SK-N-SH treated with all-trans-retinoic acid at 6 μM for 48 hours (cell line): Measurements from ENCODE around the gene C3.

Source experiments
- ATAC-seq: fragments of 200-7000 bp; cut with Tn5 transposase; 3 replicates; pipeline ENCODE4 v1.9.1; 2020; ENCODE audit warnings: mild to moderate bottlenecking, moderate library complexity
- ARNTL ChIP-seq: fragments of 450-650 bp; formaldehyde crosslinking; IDR thresholded peaks from 2 replicates; pipeline ENCODE4 v1.5.0; 2020; ENCODE audit warnings: low read depth, mild to moderate bottlenecking, moderate library complexity, borderline replicate concordance
- BACH2 ChIP-seq: fragments of 250-450 bp; sonication (Bioruptor Pico); IDR thresholded peaks from 2 replicates; pipeline ENCODE4 v1.9.0; 2021; ENCODE audit warnings: mild to moderate bottlenecking, borderline replicate concordance
- CSDC2 ChIP-seq: fragments of 250-450 bp; sonication (Bioruptor Pico); IDR thresholded peaks from 2 replicates; pipeline ENCODE4 v1.5.0; 2020; ENCODE audit warnings: mild to moderate bottlenecking, moderate library complexity
- ESRRG ChIP-seq: fragments of 250-450 bp; sonication (Bioruptor Pico); IDR thresholded peaks from 2 replicates; pipeline ENCODE4 v1.6.1; 2021; ENCODE audit warnings: mild to moderate bottlenecking
- ISL1 ChIP-seq: fragments of 250-450 bp; sonication (Bioruptor Pico); IDR thresholded peaks from 2 replicates; pipeline ENCODE4 v2.1.2; 2022; ENCODE audit warnings: mild to moderate bottlenecking, moderate library complexity
- OSR1 ChIP-seq: fragments of 250-450 bp; sonication (Bioruptor Pico); IDR thresholded peaks from 2 replicates; pipeline ENCODE4 v1.8.0; 2022; ENCODE audit warnings: moderate library complexity, mild to moderate bottlenecking, inconsistent platforms
- PPARA ChIP-seq: fragments of 250-450 bp; sonication (Bioruptor Pico); IDR thresholded peaks from 2 replicates; pipeline ENCODE4 v1.5.0; 2020; ENCODE audit warnings: mild to moderate bottlenecking, borderline replicate concordance
- RARB ChIP-seq: fragments of 250-450 bp; sonication (Bioruptor Pico); IDR thresholded peaks from 2 replicates; pipeline ENCODE4 v1.8.0; 2021; ENCODE audit warnings: mild to moderate bottlenecking, moderate library complexity
- SNAI2 ChIP-seq: fragments of 250-450 bp; sonication (Bioruptor Pico); IDR thresholded peaks from 2 replicates; pipeline ENCODE4 v1.5.0; 2020; ENCODE audit warnings: mild to moderate bottlenecking, moderate library complexity
- TCF4 ChIP-seq: fragments of 250-450 bp; sonication (Bioruptor Pico); IDR thresholded peaks from 2 replicates; pipeline ENCODE4 v1.8.0; 2021; ENCODE audit warnings: mild to moderate bottlenecking, moderate library complexity, borderline replicate concordance
- TOX ChIP-seq: fragments of 250-450 bp; sonication (Bioruptor Pico); IDR thresholded peaks from 2 replicates; pipeline ENCODE4 v1.8.0; 2021; ENCODE audit warnings: mild to moderate bottlenecking, moderate library complexity, borderline replicate concordance
- ZC3H10 ChIP-seq: fragments of 250-450 bp; sonication (Bioruptor Pico); IDR thresholded peaks from 2 replicates; pipeline ENCODE4 v1.5.1; 2021; ENCODE audit warnings: mild to moderate bottlenecking, moderate library complexity
- ZFP3 ChIP-seq: fragments of 250-450 bp; sonication (Bioruptor Pico); IDR thresholded peaks from 2 replicates; pipeline ENCODE4 v1.5.0; 2020; ENCODE audit warnings: mild to moderate bottlenecking, moderate library complexity
- ZFP30 ChIP-seq: fragments of 450-650 bp; formaldehyde crosslinking; IDR thresholded peaks from 2 replicates; pipeline ENCODE4 v1.5.0; 2022; ENCODE audit warnings: mild to moderate bottlenecking, moderate library complexity
- ZNF565 ChIP-seq: fragments of 450-650 bp; formaldehyde crosslinking; conservative IDR thresholded peaks from 2 replicates; pipeline ENCODE4 v1.5.0; 2020; ENCODE audit warnings: low read depth, mild to moderate bottlenecking, moderate library complexity
- TF ChIP-seq, protein P1 (sequence below): fragments of 250-450 bp; sonication (Bioruptor Pico); IDR thresholded peaks from 2 replicates; pipeline ENCODE4 v1.8.0; 2020; ENCODE audit warnings: mild to moderate bottlenecking, moderate library complexity, borderline replicate concordance
- TF ChIP-seq, protein P2 (sequence below): fragments of 250-450 bp; sonication (Bioruptor Pico); IDR thresholded peaks from 2 replicates; pipeline ENCODE4 v1.5.1; 2020; ENCODE audit warnings: low read depth, mild to moderate bottlenecking, moderate library complexity
- TF ChIP-seq, protein P3 (sequence below): fragments of 250-450 bp; sonication (Bioruptor Pico); IDR thresholded peaks from 2 replicates; pipeline ENCODE4 v1.8.0; 2021; ENCODE audit warnings: low read depth, mild to moderate bottlenecking, moderate library complexity, borderline replicate concordance
- TF ChIP-seq, protein P4 (sequence below): fragments of 250-450 bp; sonication (Bioruptor Pico); IDR thresholded peaks from 2 replicates; pipeline ENCODE4 v1.5.0; 2020; ENCODE audit warnings: mild to moderate bottlenecking, moderate library complexity

Gene C3

DNA sequence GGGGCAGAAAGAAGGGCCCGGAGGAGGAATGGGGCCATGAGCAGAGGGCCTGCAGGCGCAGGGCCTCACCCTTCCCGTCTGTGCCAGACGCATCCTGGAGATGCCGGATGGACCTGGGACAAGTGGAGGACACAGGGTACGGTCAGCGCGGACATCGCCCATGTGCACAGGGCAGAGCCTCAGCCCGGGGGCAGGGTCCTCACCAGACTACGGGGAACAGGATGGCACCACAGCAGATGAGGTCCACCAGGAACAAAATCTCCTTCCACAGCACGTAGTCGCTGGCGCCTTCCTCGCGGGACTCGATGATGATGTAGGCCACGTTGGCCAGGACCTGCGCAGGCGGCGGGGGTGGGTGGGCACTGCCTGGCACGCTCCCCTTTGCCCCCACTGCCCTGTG lies 11.4 kb upstream of the C3 start:
- TF ChIP-seq PPARA (CRISPR knock-in tag), result no peak
- no peak for TF ChIP-seq ZC3H10
- TF ChIP-seq CSDC2 (CRISPR knock-in tag), result no peak
- no peak for TF ChIP-seq ZFP30
- no peak for TF ChIP-seq BACH2 (CRISPR knock-in tag)
- no peak for TF ChIP-seq TCF4
- no peak for TF ChIP-seq ARNTL (CRISPR knock-in tag)
- no peak for TF ChIP-seq TOX (CRISPR knock-in tag)
- no peak for TF ChIP-seq RARB (CRISPR knock-in tag)
- TF ChIP-seq, protein P1, sequence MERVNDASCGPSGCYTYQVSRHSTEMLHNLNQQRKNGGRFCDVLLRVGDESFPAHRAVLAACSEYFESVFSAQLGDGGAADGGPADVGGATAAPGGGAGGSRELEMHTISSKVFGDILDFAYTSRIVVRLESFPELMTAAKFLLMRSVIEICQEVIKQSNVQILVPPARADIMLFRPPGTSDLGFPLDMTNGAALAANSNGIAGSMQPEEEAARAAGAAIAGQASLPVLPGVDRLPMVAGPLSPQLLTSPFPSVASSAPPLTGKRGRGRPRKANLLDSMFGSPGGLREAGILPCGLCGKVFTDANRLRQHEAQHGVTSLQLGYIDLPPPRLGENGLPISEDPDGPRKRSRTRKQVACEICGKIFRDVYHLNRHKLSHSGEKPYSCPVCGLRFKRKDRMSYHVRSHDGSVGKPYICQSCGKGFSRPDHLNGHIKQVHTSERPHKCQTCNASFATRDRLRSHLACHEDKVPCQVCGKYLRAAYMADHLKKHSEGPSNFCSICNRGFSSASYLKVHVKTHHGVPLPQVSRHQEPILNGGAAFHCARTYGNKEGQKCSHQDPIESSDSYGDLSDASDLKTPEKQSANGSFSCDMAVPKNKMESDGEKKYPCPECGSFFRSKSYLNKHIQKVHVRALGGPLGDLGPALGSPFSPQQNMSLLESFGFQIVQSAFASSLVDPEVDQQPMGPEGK, result no peak
- TF ChIP-seq, protein P2, sequence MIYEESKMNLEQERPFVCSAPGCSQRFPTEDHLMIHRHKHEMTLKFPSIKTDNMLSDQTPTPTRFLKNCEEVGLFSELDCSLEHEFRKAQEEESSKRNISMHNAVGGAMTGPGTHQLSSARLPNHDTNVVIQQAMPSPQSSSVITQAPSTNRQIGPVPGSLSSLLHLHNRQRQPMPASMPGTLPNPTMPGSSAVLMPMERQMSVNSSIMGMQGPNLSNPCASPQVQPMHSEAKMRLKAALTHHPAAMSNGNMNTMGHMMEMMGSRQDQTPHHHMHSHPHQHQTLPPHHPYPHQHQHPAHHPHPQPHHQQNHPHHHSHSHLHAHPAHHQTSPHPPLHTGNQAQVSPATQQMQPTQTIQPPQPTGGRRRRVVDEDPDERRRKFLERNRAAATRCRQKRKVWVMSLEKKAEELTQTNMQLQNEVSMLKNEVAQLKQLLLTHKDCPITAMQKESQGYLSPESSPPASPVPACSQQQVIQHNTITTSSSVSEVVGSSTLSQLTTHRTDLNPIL (CRISPR knock-in tag), result no peak
- TF ChIP-seq, protein P3, sequence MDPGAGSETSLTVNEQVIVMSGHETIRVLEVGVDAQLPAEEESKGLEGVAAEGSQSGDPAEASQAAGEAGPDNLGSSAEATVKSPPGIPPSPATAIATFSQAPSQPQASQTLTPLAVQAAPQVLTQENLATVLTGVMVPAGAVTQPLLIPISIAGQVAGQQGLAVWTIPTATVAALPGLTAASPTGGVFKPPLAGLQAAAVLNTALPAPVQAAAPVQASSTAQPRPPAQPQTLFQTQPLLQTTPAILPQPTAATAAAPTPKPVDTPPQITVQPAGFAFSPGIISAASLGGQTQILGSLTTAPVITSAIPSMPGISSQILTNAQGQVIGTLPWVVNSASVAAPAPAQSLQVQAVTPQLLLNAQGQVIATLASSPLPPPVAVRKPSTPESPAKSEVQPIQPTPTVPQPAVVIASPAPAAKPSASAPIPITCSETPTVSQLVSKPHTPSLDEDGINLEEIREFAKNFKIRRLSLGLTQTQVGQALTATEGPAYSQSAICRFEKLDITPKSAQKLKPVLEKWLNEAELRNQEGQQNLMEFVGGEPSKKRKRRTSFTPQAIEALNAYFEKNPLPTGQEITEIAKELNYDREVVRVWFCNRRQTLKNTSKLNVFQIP (CRISPR knock-in tag), result no peak
- TF ChIP-seq ESRRG (CRISPR knock-in tag), result no peak
- TF ChIP-seq, protein P4, sequence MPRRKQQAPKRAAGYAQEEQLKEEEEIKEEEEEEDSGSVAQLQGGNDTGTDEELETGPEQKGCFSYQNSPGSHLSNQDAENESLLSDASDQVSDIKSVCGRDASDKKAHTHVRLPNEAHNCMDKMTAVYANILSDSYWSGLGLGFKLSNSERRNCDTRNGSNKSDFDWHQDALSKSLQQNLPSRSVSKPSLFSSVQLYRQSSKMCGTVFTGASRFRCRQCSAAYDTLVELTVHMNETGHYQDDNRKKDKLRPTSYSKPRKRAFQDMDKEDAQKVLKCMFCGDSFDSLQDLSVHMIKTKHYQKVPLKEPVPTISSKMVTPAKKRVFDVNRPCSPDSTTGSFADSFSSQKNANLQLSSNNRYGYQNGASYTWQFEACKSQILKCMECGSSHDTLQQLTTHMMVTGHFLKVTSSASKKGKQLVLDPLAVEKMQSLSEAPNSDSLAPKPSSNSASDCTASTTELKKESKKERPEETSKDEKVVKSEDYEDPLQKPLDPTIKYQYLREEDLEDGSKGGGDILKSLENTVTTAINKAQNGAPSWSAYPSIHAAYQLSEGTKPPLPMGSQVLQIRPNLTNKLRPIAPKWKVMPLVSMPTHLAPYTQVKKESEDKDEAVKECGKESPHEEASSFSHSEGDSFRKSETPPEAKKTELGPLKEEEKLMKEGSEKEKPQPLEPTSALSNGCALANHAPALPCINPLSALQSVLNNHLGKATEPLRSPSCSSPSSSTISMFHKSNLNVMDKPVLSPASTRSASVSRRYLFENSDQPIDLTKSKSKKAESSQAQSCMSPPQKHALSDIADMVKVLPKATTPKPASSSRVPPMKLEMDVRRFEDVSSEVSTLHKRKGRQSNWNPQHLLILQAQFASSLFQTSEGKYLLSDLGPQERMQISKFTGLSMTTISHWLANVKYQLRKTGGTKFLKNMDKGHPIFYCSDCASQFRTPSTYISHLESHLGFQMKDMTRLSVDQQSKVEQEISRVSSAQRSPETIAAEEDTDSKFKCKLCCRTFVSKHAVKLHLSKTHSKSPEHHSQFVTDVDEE (CRISPR knock-in tag), result no peak
- TF ChIP-seq OSR1 (CRISPR knock-in tag), result no peak
- TF ChIP-seq ZNF565 (CRISPR knock-in tag), result no peak
- TF ChIP-seq SNAI2 (CRISPR knock-in tag), result no peak
- no peak for ATAC-seq

GRCh38 chr19:6730941-6731670 lies 10.7 kb upstream of the C3 start:
- TF ChIP-seq RARB (CRISPR knock-in tag) (no peak), ZC3H10 (no peak), ZFP30 (no peak), CSDC2 (CRISPR knock-in tag) (no peak), ZFP3 (CRISPR knock-in tag) (no peak), ESRRG (CRISPR knock-in tag) (no peak), TOX (CRISPR knock-in tag) (no peak), ARNTL (CRISPR knock-in tag) (no peak), OSR1 (CRISPR knock-in tag) (no peak), TCF4 (no peak), ZNF565 (CRISPR knock-in tag) (no peak), BACH2 (CRISPR knock-in tag) (no peak), ISL1 (no peak)
- TF ChIP-seq, protein P2 (CRISPR knock-in tag), result no peak
- TF ChIP-seq, protein P1, result no peak
- TF ChIP-seq, protein P4 (CRISPR knock-in tag), result no peak
- ATAC-seq, result no peak
